GM18502 (cell line): ENCODE data around the gene FAM53B.

Source experiments
- ATAC-seq: cut with Tn5 transposase; IDR thresholded peaks from one replicate; pipeline ENCODE4 v1.9.1; 2021; ENCODE audit warnings: mild to moderate bottlenecking; ENCODE audit not compliant: unreplicated experiment, poor library complexity

The FAM53B gene

GRCh38 chr10:124667425-124668345 lies 76.5 kb downstream of the FAM53B start:
- ATAC-seq, result no peak

DNA sequence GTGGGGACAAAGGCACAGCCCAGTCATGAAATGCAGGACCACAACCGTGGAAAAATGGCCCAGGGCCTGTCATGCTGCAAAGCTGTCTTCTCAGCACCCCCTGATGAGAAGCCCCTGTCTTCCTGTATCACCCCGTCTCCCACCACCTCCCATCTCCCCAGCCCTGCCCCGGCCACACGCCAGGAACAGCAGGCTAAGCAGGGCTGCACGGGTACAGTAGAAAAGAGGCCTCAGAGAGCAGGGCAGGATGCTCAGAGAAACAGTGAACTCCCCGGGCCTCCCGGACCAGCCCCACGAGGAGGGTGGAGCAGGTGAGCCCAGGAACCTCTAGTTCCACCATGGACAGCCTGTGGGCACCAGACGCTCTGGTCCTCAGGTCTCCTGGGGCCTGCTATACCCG lies 77.7 kb downstream of the FAM53B start:
- ATAC-seq, result no peak

DNA sequence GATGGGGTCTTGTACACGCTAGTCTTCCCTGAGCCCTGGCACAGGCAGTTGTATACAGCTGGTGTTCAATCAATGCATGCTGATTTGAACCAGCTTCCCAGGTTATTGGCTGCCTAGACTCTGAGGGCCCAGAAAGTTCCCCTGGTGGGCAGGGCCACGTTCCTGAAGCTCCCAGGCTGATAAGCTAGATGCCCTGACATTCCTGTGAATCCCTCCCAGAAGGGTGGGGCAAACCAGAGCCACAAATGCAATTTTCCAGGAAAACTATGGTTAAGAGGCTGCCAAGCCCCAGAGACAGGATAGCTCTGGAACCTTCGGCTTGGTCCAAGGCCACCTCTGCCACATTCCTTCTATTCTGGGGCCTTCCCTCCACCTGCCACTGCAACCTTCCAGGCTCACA lies 78.2 kb downstream of the FAM53B start:
- ATAC-seq, result no peak

GRCh38 chr10:124665558-124665957 lies 78.6 kb downstream of the FAM53B start:
- no peak for ATAC-seq

DNA sequence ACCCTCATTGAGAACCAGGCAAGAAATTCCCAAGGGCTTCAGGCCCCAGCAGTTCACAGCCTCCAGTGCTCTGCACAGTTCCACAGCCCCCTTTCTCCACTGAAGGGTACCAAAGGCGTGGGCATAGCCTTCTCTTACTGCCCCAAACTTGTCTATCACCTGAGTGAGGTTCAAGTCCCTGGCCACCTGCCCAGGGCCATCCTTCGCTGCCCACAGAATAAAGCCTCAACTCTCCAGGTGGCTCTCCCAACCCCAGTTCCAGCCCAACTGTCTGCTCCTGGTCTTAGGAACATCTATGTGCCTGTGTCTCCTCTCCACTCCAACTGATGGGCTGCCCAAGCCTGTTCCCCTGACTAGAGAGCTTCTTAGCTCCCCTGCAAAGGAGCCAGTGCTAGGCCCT lies 79.1 kb downstream of the FAM53B start:
- no peak for ATAC-seq

DNA sequence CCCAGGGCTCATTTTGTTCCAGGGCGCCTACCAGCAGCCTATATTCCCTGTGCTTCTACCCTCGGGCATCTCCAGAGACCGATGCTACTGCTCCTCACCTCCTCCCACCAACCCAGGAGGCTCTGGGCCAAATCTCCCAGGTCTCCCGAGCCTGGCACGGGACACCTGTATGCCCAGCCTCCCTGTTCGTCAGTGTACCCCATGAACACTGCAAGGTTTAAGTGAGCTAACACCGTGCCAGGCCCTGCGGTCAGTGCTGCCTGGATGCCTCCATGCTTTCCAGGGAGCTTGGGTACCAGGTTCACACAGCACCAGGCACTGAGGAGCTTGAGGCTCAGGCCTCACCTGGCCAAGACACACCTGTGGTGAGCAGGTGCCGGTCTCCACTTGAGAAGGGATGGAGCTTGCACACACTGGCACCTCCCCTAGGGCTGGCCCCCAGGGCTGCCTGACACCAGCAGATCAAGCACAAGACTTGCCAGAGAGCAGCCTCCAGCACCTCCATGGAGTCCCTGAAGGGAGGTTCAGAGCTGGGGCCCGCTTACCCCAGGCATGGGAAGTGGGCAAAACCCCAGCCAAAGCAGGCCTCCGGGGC lies 80.3 kb downstream of the FAM53B start:
- ATAC-seq, result no peak

DNA sequence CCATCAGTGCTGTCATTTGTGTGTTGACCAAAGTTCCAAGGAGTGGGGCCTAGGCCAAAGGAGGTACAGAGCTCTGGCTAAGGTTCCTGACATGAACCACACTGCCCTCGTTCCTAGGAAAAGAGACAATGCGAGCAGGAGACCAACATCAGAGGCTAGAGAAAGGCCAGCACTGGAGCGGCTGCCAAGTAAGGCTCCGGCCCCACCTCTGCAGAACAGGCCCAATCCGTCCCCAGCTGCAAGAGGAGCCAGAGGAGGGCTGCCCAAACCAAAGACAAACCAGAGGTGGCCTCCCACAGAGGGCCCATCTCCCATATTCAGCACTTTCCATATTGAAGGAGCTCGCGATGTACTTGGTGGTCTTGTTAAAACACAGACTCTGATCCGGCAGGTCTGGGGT lies 81.0 kb downstream of the FAM53B start:
- ATAC-seq, result no peak

- no peak for ATAC-seq
These were observed 82.5 kb downstream of the FAM53B start for GRCh38 chr10:124661660-124662180.

- ATAC-seq, result no peak
These were observed 83.6 kb downstream of the FAM53B start for GRCh38 chr10:124660404-124661125.

DNA sequence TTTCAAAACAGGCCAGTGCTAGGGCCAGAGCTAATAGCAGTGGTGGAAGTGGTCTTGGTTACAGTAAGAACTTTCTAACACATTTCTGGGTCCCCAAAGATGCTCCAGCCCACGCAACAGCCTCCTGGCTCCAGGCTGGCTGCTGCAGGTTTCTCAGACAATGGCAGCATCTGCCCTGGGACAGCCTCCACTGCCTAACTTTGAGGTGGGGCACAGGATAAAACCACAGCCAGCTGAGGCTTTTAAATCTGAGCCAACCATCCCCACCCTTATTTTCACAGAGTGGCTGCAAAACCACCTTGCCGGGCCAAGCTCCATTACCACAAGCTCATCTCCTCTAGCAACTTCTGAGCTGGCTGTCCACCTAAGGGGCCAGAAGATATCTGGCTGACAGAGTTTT lies 84.8 kb downstream of the FAM53B start:
- no peak for ATAC-seq

DNA sequence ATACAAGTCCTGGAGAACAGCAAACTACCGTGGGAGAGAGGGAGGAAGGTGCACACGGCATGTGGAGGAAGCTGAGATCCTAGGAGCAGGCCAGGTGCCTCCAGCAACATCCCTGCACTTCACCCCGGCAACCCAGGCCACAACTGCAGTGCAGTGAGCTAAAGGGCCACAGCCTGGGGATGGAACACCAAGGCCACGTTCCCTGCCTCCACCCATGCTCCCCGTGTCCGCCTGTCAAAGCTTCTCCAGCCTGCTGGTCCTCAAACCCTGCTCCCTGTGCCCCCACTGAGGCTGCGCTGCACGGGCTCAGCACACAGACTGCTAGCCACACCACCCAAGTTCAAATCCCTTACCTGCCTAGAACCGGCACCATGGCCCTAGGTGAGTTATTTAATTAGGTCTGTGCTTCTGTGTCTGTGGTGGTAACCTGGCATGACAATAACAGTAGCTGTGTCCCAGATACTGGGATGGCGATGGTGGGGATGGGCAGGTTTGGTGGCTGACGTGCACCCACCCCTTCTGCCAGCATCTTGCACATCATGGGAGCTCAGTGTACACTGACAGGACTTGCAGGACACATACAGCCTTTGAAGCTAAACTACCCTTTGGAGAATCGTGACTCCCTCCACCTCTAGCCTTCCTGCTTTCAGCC lies 85.5 kb downstream of the FAM53B start:
- no peak for ATAC-seq

DNA sequence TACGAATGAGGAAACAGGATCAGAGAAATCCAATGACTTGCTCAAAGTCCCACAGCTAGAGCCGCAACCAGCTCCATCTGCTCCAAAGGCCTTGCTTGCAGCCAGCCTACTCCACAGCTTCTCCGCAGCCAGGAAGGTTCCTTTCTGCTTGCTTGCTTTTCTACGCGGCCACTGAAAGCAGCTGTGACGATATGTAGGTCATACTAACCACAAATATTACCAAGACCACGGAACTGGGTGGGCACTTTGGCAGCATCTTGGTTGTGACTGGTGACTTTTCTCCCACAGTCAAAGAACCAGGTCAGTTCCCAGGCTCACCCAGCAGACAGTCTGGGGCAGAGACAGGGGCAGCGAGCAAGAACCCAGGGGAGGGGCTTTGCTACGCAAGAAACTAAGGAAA lies 86.4 kb downstream of the FAM53B start:
- ATAC-seq, result no peak

GRCh38 chr10:124656541-124656940 lies 87.6 kb downstream of the FAM53B start:
- ATAC-seq, result no peak

DNA sequence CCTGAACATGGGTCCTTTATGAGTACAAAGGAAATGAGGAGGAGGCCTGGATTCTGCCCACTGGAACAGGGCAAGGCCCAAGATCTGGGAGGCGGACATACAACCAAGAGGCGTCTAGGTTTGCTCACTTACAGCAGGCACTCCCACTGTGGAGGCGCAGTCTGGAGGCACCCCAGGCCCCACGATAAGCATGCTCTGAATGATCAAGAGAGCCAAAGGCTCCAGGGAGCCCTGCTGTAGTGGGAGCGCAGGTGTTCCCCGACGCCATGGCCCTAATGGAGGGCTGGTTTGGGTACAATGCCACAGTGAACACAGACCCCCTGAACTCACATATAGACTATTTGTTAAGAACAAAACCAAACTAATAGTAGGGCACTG lies 88.1 kb downstream of the FAM53B start:
- no peak for ATAC-seq

GRCh38 chr10:124655191-124656112 lies 88.7 kb downstream of the FAM53B start:
- no peak for ATAC-seq

GRCh38 chr10:124654686-124655085 lies 89.5 kb downstream of the FAM53B start:
- ATAC-seq, result no peak

DNA sequence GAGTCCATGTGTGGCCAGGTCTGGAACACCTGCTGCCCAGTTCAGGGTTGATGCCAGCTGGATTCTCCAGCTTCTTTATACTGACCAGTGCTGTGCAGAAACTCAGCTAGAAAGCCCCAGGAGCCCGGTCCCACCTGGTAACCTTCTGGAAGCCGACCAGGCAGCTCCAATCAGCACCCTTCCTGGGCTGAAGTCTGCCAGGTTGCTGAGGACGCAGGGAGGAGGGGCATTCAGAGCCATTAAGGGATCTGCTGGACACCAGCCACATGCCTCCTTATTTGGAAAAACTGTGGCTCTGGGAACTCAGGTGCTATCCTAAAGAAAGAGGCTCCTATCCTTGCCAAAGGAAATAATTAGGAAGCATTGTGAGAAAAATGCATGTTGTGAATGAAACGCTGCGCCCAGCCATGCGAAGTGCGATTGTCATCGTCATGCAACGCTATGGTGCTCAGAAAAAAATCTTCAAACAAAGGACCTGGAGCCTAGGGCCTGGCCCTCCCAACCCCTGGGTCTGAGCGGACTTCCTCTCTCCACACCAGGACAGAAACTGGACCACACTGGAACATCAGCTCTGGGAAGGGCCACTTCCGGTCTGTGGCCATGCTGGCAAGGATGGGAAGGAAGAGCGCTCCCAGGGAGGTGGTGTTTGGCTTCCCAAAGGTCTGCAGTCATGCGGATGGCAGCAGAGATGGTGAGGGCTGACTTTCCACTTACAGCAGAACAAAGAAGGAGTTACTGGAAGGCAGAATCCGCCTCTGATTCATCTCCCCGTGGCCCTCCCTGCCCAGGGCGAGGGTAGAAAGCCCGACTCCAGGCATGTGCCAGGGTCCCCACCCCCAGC lies 90.1 kb downstream of the FAM53B start:
- no peak for ATAC-seq

- ATAC-seq, result no peak
These were observed 90.9 kb downstream of the FAM53B start for GRCh38 chr10:124653311-124653710.

DNA sequence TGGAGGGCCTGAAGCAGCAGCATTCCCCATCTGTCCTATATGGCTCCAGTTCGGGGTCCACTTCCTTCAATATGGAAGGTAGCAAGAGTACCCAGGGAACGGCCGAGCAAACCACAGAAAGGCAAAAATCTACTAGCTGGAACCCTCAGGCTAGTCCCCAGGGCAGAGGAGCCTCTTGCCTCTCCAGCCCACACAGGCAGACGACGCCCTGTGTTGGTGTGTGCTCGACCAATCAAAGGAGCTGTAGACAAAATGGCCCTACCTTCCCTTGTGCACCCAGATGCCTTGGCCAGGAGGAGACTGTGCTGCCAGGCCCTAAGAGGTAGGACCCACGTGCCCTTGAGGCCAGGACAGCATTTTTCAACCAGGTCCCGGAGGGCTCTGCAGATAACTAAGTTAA lies 91.5 kb downstream of the FAM53B start:
- ATAC-seq, result no peak
